H1 (cell line): Measurements from ENCODE around the gene SPTBN5.

Source experiments
- ASH2L ChIP-seq: fragments of 200-600, 300-600 bp; sonication (generic); IDR thresholded peaks from one replicate; pipeline ENCODE4 v1.7.1; 2017; ENCODE audit warnings: low read length
- BACH1 ChIP-seq: IDR thresholded peaks from 2 replicates; pipeline ENCODE4 v1.6.1; 2012; ENCODE audit warnings: low read length, improper control_type of control experiment
- CREB1 ChIP-seq: IDR thresholded peaks from 2 replicates; pipeline ENCODE4 v1.6.1; 2012; ENCODE audit warnings: inconsistent platforms
- EP300 ChIP-seq, 2 experiments: IDR thresholded peaks; 1 replicate in 1 of 2; 2 replicates in 1 of 2; pipeline ENCODE4 v1.6.1; 2011 to 2012; ENCODE audit warnings: low read depth in 2 of 2, low read length in 2 of 2, mild to moderate bottlenecking in 2 of 2, borderline replicate concordance in 1 of 2, inconsistent platforms in 1 of 2, moderate library complexity in 1 of 2
- GABPA ChIP-seq: IDR thresholded peaks from 2 replicates; pipeline ENCODE4 v1.6.1; 2011; ENCODE audit warnings: mild to moderate bottlenecking, low read length, moderate library complexity, borderline replicate concordance; ENCODE audit not compliant: insufficient read depth
- POLR2A ChIP-seq, 2 experiments: IDR thresholded peaks; 1 replicate in 1 of 2; 2 replicates in 1 of 2; pipeline ENCODE4 v1.6.1; 2011; ENCODE audit warnings: low read depth in 2 of 2, low read length in 2 of 2, mild to moderate bottlenecking in 2 of 2; ENCODE audit errors: control extremely low read depth in 1 of 2
- SIN3A ChIP-seq, 2 experiments: IDR thresholded peaks in 1 of 2; conservative IDR thresholded peaks in 1 of 2; 2 replicates each; pipeline ENCODE4 v1.6.1; 2011 to 2012; ENCODE audit warnings: low read length in 2 of 2, improper control_type of control experiment in 1 of 2, low read depth in 1 of 2, mild to moderate bottlenecking in 1 of 2
- SIX5 ChIP-seq: IDR thresholded peaks from 2 replicates; pipeline ENCODE4 v1.6.1; 2011; ENCODE audit warnings: mild to moderate bottlenecking, low read depth, low read length
- YY1 ChIP-seq: IDR thresholded peaks from 2 replicates; pipeline ENCODE4 v1.6.1; 2011; ENCODE audit warnings: low read depth, mild to moderate bottlenecking, low read length
- TF ChIP-seq, protein P1 (sequence below), 3 experiments: IDR thresholded peaks; 1 replicate in 2 of 3; 2 replicates in 1 of 3; pipeline versions ENCODE4 v1.5.1 to v1.6.1; 2011; ENCODE audit warnings: low read length in 3 of 3, mild to moderate bottlenecking in 3 of 3, inconsistent platforms in 2 of 3, low read depth in 1 of 3, moderate library complexity in 1 of 3; ENCODE audit not compliant: insufficient read depth in 1 of 3; ENCODE audit errors: control extremely low read depth in 1 of 3
- TF ChIP-seq, protein P2 (sequence below): IDR thresholded peaks from 2 replicates; pipeline ENCODE4 v1.6.1; 2012; ENCODE audit warnings: inconsistent platforms
- TF ChIP-seq, protein P3 (sequence below): fragments of 300-600 bp; sonication (generic); IDR thresholded peaks from 2 replicates; pipeline ENCODE4 v1.7.1; 2012; ENCODE audit warnings: low read length, moderate library complexity, mild to moderate bottlenecking, inconsistent platforms; ENCODE audit not compliant: insufficient replicate concordance

DNA sequence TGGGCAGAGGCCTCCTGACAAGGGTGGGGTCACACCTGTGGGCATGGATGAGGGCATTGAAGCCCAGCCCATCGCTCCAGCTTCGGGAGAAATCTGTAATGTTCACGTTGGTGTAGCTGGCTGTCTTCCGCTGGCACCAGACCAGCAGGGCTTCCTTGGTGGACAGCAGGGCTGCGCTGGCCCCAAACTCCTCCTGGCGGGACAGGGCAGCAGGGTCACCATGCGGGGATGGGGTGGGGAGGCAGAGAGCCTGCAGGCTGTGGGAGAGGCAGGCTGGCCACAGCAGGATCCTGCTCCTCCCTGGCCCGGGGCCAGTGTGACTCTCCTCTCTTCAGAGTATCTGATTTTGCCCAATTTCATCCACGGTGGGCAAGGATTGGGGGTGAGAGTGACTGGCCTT is 6.0 kb downstream of the SPTBN5 start:
- TF ChIP-seq, protein P1, sequence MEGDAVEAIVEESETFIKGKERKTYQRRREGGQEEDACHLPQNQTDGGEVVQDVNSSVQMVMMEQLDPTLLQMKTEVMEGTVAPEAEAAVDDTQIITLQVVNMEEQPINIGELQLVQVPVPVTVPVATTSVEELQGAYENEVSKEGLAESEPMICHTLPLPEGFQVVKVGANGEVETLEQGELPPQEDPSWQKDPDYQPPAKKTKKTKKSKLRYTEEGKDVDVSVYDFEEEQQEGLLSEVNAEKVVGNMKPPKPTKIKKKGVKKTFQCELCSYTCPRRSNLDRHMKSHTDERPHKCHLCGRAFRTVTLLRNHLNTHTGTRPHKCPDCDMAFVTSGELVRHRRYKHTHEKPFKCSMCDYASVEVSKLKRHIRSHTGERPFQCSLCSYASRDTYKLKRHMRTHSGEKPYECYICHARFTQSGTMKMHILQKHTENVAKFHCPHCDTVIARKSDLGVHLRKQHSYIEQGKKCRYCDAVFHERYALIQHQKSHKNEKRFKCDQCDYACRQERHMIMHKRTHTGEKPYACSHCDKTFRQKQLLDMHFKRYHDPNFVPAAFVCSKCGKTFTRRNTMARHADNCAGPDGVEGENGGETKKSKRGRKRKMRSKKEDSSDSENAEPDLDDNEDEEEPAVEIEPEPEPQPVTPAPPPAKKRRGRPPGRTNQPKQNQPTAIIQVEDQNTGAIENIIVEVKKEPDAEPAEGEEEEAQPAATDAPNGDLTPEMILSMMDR (IDR thresholded peaks at IDR 0.05; ENCODE audit: control extremely low read depth in 1 of 3, insufficient read depth in 1 of 3, low read depth in 1 of 3, low read length in 3 of 3), result no peak
- no peak for TF ChIP-seq BACH1
- no peak for TF ChIP-seq YY1
- no peak for TF ChIP-seq CREB1
- no peak for TF ChIP-seq GABPA
- no peak for TF ChIP-seq SIX5
- TF ChIP-seq, protein P2, sequence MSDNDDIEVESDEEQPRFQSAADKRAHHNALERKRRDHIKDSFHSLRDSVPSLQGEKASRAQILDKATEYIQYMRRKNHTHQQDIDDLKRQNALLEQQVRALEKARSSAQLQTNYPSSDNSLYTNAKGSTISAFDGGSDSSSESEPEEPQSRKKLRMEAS, result no peak
- TF ChIP-seq EP300 (IDR thresholded peaks at IDR 0.05; ENCODE audit: borderline replicate concordance in 1 of 2, low read depth in 2 of 2, low read length in 2 of 2), result no peak
- TF ChIP-seq SIN3A (conservative IDR thresholded peaks at IDR 0.05 in 1 of 2, IDR thresholded peaks at IDR 0.05 in 1 of 2; ENCODE audit: low read depth in 1 of 2, low read length in 2 of 2), result no peak
- TF ChIP-seq POLR2A (IDR thresholded peaks at IDR 0.05; ENCODE audit: control extremely low read depth in 1 of 2, low read depth in 2 of 2, low read length in 2 of 2), result no peak
- TF ChIP-seq, protein P3, sequence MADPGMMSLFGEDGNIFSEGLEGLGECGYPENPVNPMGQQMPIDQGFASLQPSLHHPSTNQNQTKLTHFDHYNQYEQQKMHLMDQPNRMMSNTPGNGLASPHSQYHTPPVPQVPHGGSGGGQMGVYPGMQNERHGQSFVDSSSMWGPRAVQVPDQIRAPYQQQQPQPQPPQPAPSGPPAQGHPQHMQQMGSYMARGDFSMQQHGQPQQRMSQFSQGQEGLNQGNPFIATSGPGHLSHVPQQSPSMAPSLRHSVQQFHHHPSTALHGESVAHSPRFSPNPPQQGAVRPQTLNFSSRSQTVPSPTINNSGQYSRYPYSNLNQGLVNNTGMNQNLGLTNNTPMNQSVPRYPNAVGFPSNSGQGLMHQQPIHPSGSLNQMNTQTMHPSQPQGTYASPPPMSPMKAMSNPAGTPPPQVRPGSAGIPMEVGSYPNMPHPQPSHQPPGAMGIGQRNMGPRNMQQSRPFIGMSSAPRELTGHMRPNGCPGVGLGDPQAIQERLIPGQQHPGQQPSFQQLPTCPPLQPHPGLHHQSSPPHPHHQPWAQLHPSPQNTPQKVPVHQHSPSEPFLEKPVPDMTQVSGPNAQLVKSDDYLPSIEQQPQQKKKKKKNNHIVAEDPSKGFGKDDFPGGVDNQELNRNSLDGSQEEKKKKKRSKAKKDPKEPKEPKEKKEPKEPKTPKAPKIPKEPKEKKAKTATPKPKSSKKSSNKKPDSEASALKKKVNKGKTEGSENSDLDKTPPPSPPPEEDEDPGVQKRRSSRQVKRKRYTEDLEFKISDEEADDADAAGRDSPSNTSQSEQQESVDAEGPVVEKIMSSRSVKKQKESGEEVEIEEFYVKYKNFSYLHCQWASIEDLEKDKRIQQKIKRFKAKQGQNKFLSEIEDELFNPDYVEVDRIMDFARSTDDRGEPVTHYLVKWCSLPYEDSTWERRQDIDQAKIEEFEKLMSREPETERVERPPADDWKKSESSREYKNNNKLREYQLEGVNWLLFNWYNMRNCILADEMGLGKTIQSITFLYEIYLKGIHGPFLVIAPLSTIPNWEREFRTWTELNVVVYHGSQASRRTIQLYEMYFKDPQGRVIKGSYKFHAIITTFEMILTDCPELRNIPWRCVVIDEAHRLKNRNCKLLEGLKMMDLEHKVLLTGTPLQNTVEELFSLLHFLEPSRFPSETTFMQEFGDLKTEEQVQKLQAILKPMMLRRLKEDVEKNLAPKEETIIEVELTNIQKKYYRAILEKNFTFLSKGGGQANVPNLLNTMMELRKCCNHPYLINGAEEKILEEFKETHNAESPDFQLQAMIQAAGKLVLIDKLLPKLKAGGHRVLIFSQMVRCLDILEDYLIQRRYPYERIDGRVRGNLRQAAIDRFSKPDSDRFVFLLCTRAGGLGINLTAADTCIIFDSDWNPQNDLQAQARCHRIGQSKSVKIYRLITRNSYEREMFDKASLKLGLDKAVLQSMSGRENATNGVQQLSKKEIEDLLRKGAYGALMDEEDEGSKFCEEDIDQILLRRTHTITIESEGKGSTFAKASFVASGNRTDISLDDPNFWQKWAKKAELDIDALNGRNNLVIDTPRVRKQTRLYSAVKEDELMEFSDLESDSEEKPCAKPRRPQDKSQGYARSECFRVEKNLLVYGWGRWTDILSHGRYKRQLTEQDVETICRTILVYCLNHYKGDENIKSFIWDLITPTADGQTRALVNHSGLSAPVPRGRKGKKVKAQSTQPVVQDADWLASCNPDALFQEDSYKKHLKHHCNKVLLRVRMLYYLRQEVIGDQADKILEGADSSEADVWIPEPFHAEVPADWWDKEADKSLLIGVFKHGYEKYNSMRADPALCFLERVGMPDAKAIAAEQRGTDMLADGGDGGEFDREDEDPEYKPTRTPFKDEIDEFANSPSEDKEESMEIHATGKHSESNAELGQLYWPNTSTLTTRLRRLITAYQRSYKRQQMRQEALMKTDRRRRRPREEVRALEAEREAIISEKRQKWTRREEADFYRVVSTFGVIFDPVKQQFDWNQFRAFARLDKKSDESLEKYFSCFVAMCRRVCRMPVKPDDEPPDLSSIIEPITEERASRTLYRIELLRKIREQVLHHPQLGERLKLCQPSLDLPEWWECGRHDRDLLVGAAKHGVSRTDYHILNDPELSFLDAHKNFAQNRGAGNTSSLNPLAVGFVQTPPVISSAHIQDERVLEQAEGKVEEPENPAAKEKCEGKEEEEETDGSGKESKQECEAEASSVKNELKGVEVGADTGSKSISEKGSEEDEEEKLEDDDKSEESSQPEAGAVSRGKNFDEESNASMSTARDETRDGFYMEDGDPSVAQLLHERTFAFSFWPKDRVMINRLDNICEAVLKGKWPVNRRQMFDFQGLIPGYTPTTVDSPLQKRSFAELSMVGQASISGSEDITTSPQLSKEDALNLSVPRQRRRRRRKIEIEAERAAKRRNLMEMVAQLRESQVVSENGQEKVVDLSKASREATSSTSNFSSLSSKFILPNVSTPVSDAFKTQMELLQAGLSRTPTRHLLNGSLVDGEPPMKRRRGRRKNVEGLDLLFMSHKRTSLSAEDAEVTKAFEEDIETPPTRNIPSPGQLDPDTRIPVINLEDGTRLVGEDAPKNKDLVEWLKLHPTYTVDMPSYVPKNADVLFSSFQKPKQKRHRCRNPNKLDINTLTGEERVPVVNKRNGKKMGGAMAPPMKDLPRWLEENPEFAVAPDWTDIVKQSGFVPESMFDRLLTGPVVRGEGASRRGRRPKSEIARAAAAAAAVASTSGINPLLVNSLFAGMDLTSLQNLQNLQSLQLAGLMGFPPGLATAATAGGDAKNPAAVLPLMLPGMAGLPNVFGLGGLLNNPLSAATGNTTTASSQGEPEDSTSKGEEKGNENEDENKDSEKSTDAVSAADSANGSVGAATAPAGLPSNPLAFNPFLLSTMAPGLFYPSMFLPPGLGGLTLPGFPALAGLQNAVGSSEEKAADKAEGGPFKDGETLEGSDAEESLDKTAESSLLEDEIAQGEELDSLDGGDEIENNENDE, result no peak
- no peak for TF ChIP-seq ASH2L
